Pons (tissue), 1 donor: ENCODE results near the gene FCGR3A.
"Not testable (repeated sequence)": the region's sequence is repeated elsewhere in the genome, so short reads cannot be mapped to it uniquely, and the experiment has no call there.

Experiments used
- DNase-seq: peaks from one replicate; pipeline ENCODE4 v3.0.0-alpha.2; 2016; ENCODE audit warnings: low spot score

FCGR3A gene

GRCh38 chr1:161530671-161531641 lies 18.7 kb downstream of the FCGR3A start:
- peak; percentile 88 for DNase-seq

DNA sequence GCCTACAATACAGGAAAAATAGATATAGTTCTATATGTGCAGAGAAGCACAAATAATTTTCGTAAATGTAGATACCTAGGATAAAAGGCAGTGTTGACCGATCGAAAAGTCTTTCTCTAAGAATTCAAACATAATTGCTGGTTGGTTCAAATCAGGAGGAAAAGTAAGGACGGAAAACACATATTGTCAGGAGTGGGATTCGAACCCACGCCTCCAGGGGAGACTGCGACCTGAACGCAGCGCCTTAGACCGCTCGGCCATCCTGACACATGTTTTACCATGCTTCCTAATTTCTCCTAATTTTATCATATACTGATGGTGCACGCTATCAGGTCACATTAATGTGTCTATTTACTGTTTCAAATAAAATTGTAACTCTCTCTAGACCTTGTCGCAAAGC lies 19.5 kb downstream of the FCGR3A start:
- DNase-seq = peak; percentile 76

DNA sequence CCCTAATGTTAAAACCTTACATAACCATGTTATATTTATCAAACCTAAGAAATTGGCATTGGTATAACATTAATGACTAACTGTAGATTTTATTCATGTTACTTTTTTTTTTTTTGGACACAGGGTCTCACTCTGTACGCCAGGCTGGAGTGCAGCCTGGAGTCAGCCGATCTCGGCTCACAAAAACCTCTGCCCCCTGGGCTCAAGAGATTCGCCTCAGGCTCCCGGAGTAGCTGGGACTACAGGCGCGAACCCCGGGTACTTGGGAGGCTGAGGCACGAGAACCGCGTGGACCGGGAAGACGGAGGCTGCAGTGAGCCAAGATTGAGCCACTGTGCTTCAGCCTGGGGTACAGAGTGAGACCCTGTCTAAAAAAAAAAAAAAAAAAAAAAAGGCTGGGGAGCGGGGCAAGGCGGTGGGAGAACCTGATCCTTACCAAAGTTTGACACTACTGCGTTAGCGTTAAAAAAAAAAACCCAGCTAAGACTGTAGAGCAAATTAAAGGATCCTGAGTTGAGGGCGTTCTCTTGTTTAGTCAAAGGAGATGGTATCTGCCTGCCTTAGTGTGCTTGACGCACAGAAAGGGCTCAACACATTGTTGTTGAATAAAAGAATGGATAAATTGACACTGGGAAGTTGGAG lies 20.0 kb downstream of the FCGR3A start:
- not testable (repeated sequence) for DNase-seq

- DNase-seq = not testable (repeated sequence)
These were observed 21.1 kb downstream of the FCGR3A start for GRCh38 chr1:161528550-161528949.

DNA sequence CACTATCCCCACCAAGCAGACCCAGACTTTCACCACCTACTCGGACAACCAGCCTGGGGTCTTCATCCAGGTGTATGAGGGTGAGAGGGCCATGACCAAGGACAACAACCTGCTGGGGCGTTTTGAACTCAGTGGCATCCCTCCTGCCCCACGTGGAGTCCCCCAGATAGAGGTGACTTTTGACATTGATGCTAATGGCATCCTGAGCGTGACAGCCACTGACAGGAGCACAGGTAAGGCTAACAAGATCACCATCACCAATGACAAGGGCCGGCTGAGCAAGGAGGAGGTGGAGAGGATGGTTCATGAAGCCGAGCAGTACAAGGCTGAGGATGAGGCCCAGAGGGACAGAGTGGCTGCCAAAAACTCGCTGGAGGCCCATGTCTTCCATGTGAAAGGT lies 23.7 kb downstream of the FCGR3A start:
- not testable (repeated sequence) for DNase-seq

DNA sequence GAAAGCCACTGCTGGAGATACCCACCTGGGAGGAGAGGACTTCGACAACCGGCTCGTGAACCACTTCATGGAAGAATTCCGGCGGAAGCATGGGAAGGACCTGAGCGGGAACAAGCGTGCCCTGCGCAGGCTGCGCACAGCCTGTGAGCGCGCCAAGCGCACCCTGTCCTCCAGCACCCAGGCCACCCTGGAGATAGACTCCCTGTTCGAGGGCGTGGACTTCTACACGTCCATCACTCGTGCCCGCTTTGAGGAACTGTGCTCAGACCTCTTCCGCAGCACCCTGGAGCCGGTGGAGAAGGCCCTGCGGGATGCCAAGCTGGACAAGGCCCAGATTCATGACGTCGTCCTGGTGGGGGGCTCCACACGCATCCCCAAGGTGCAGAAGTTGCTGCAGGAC lies 24.3 kb downstream of the FCGR3A start:
- DNase-seq = not testable (repeated sequence)

GRCh38 chr1:161524742-161525291 lies 24.8 kb downstream of the FCGR3A start:
- not testable (repeated sequence) for DNase-seq

DNA sequence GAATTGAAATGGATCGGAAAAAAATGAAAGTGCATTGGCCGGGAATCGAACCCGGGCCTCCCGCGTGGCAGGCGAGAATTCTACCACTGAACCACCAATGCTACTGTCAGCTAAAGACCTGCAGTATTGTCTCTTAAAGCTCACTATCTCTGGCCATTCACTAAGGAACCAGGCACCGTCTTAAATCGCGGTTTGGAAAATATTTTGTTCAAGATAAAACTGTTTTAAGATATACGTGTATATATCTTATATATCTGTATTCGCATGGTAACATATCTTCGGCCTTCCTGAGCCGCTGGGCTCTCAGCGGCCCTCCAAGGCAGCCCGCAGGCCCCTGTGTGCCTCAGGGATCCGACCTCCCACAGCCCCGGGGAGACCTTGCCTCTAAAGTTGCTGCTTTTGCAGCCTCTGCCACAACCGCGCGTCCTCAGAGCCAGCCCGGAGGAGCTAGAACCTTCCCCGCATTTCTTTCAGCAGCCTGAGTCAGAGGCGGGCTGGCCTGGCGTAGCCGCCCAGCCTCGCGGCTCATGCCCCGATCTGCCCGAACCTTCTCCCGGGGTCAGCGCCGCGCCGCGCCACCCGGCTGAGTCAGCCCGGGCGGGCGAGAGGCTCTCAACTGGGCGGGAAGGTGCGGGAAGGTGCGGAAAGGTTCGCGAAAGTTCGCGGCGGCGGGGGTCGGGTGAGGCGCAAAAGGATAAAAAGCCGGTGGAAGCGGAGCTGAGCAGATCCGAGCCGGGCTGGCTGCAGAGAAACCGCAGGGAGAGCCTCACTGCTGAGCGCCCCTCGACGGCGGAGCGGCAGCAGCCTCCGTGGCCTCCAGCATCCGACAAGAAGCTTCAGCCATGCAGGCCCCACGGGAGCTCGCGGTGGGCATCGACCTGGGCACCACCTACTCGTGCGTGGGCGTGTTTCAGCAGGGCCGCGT lies 25.5 kb downstream of the FCGR3A start, which contains the start of gene HSPA6:
Gene HSPA6 (plus strand): TSS at position 724 of the 925 bp plus-strand sequence. CDS start 119 bp downstream, at position 843.
- DNase-seq = peak; percentile 91

DNA sequence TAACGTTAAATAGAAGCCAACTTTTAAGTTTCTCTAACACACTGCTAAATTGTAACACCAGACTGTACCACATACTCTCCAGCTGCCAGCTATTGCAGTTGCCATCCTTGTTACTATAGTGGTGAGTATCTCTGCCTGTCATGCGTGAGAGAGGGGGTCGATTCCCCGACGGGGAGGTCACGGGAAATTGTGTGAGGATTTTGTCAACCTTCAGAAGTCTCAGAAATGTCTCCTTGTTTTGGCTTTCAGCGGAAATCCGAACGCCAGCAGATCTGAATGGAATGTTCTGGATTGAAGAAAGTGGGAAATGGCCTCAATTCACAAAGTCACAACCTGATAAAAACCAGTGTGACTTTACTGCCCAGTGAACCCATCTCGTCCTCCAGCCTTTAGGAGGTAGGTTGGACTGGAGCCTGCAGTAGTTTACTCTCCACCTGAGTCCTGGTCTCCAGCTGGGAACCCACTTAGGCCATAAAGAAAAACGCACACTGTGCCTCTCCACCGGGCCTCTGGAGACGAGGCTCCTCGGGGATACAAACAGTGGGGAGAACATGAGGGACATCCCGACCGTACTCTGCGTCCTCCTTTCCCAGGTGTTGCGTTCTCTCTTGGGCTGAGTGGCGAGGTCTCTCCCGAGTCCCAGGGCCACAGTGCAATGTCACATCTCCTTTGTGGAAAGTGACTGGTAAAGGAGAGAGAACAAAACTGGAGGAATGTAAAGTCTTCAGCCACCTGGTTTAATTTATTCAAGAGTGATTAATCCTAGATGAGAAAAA lies 26.4 kb downstream of the FCGR3A start:
- DNase-seq = not testable (repeated sequence)

DNA sequence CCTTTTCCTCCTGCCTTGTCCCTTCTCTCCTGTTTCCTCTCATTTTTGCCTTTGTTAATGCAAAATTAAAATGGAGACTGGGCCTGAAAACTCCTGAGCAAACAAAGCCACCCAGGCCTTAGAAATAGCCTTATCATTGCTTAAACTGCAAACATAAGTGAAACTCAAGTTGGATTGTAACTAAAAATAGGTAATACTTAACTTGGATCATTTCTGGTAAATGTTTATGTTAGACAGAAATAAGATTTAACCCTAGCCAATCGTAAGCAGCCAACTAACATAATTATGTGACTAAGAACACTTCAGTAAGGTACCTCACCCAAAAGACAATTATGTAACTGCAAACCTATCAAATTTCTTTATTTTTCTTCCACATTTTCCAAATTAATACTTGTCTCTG lies 35.7 kb downstream of the FCGR3A start:
- not testable (repeated sequence) for DNase-seq

- DNase-seq = not testable (repeated sequence)
These were observed 36.2 kb downstream of the FCGR3A start for GRCh38 chr1:161513448-161513780.

DNA sequence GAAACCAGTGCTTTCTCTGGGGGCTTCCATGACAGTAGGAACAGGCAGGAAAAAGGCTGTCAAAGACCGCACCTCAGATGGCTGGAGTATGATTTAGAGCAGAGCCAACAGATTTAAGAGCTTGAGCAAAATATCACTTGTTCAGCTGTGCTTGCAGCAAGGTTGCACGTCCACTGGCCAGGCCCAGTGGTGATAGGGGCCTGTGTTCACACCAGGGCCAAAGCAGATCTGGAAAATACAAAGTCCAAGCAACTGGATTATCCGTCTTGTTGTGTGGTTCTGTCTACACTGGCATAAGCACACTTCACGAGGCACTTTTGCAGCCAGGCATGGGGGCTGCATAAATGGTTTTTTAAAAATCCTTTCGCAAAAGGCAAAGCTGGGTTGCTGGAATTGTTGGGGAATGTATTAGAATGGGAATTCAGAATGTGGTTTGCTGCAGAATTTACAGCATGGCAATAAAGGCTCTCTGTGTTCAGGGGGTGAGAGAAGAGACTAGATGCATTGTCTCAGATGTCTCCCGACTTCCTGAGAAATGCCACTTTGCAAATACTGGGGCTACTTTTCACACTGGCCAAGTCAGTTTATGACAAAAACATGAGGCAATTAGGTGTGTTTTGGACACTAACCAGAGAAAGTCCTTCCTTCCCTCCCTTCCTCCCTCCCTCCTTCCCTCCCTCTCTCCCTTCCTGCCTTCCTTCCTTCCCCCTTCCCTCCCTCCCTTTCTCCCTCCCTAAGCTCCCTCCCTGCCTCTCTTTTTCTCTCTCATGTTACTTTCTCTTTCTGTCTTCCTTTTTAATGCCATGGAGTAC lies 36.8 kb downstream of the FCGR3A start:
- peak; percentile 74 for DNase-seq

DNA sequence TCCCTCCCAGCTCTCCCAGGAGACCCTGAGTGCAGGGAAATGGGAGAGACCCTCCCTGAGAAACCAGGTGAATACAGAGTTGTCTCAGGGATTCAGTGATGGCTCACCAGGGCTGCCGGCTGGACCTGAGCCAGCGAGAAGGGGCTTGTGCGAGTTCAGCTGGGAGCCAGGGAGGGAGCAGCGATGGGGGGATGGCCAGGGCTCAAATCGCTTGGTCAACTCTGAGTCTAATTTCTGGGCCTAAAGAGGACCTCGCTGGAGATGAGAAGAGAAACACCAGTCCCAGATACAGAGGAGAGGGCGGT lies 37.9 kb downstream of the FCGR3A start:
- DNase-seq = no peak

- DNase-seq = no peak
These were observed 38.4 kb downstream of the FCGR3A start for GRCh38 chr1:161511018-161511755.

DNA sequence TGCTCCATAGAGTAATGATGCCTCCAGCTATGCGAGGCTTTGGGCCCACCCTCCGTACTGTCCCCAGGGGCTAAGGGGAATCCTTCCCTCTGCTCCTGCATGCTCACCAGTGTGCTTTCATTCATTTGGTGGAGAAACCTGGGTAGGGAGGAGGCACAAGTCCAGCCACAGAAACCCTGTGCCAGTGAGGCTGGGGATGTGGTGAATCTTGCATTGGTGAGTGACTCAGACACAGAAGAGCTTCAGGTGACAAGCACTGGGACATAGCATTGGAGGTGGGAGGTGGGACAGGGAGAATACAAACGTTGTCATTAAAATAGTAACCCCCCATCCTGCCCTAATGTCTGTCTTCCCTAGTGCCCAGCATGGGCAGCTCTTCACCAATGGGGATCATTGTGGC lies 39.1 kb downstream of the FCGR3A start:
- no peak for DNase-seq

- peak; percentile 22 for DNase-seq
These were observed 43.0 kb downstream of the FCGR3A start for GRCh38 chr1:161506336-161507223.

GRCh38 chr1:161505686-161506085 lies 43.9 kb downstream of the FCGR3A start:
- DNase-seq = peak; percentile 37

- DNase-seq = no peak
These were observed 46.2 kb downstream of the FCGR3A start for GRCh38 chr1:161503394-161503748.
